Smooth muscle cell (in vitro differentiated cells): ENCODE data around the gene HS6ST2. TPM values are rescaled to one million over a fixed set of nuclear protein-coding genes. Genes with fewer than 3 reads are reported as not detected.

Experiments used
- DNase-seq: peaks from one replicate; lab custom pipeline; 2025; ENCODE audit not compliant: unreplicated experiment; lab: John Stamatoyannopoulos, UW
- H2AFZ ChIP-seq: fragments of 200-600 bp; sonication (generic); 2 replicates; pipeline ENCODE4 v1.6.0; 2016; ENCODE audit warnings: antibody characterized with exemption, low read depth, mild to moderate bottlenecking
- H3F3A ChIP-seq: fragments of 200-600 bp; sonication (generic); 2 replicates; pipeline ENCODE4 v1.6.0; 2017; ENCODE audit warnings: antibody characterized with exemption, low read depth
- H3K27ac ChIP-seq: fragments of 200-600 bp; sonication (generic); 2 replicates; pipeline ENCODE4 v1.5.1; 2016; ENCODE audit warnings: low read depth, mild to moderate bottlenecking
- H3K27me3 ChIP-seq: fragments of 200-600 bp; sonication (generic); 2 replicates; pipeline ENCODE4 v1.6.1; 2016; ENCODE audit warnings: low read depth, mild to moderate bottlenecking
- H3K36me3 ChIP-seq: fragments of 200-600 bp; sonication (generic); 2 replicates; pipeline ENCODE4 v1.5.1; 2016; ENCODE audit warnings: low read depth
- H3K4me1 ChIP-seq: fragments of 200-600 bp; sonication (generic); 2 replicates; pipeline ENCODE4 v1.5.1; 2016; ENCODE audit warnings: low read depth
- H3K4me2 ChIP-seq: fragments of 200-600 bp; sonication (generic); 2 replicates; pipeline ENCODE4 v1.6.0; 2016; ENCODE audit warnings: mild to moderate bottlenecking
- H3K4me3 ChIP-seq: fragments of 200-600 bp; sonication (generic); 2 replicates; pipeline ENCODE4 v1.5.1; 2016; ENCODE audit warnings: mild to moderate bottlenecking
- H3K79me2 ChIP-seq: fragments of 200-600 bp; sonication (generic); 2 replicates; pipeline ENCODE4 v1.6.0; 2016; ENCODE audit warnings: low read depth, mild to moderate bottlenecking
- H3K9ac ChIP-seq: fragments of 200-600 bp; sonication (generic); 2 replicates; pipeline ENCODE4 v1.6.0; 2016; ENCODE audit warnings: low read depth
- H3K9me3 ChIP-seq: fragments of 200-600 bp; sonication (generic); replicated peaks from 2 replicates; pipeline ENCODE4 v1.5.1; 2016; ENCODE audit warnings: low read depth
- H4K20me1 ChIP-seq: fragments of 200-600 bp; sonication (generic); 2 replicates; pipeline ENCODE4 v1.6.0; 2016; ENCODE audit warnings: low read depth
- CTCF ChIP-seq: fragments of 200-600 bp; sonication (generic); IDR thresholded peaks from 2 replicates; pipeline ENCODE4 v1.5.1; 2017; ENCODE audit warnings: borderline replicate concordance, mild to moderate bottlenecking, antibody characterized with exemption; ENCODE audit not compliant: insufficient read depth, poor library complexity, severe bottlenecking
- WGBS: methylation state at CpG from one replicate; pipeline ENCODE4 v1.1.7; 2016; ENCODE audit warnings: low lambda C conversion rate; 5-methylcytosine and 5-hydroxymethylcytosine counted together
- polyA plus RNA-seq: library from polyadenylated mRNA; unstranded; fragments of >200 nt; fragmentation: Nextera tagmentation; extraction: Ambion mirVana; gene quantifications from 2 replicates; pipeline ENCODE4 v1.2.1, GENCODE V29; 2016
- total RNA-seq: library from RNA; depleted of rRNA; stranded (reverse); fragments of >200 nt; gene quantifications from 2 replicates; pipeline ENCODE4 v1.2.3, GENCODE V29; 2014

Gene HS6ST2
- total and polyA plus RNA-seq, 2 experiments from 2014 or later: 12.7 to 13.3 TPM

DNA sequence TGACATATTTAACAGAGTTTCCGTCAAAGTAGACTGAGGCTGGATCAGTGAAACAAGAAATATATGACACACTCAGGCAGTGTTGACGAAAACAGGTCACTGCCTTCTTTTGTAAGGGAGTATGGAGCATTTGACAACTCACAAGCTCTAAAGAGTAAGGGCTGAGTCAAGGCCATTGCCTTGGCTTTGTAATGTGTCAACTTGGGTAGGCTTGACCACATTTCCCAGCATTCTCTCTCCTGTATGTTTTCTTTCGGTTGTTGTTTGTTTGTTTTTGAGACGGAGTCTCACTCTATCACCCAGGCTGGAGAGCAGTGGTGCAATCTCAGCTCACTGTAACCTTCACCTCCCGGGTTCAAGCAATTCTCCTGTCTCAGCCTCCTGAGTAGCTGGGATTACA, 344.6 kb downstream of the HS6ST2 start:
- no peak overlapping the region for H3K4me2 ChIP-seq
- H3K4me3 ChIP-seq: no peak overlapping the region
- H3F3A ChIP-seq: no peaks in the 10 kb centered on the region
- H3K9ac ChIP-seq: no peak overlapping the region
- H4K20me1 ChIP-seq: no peaks in the 10 kb centered on the region
- H3K79me2 ChIP-seq: no peaks in the 10 kb centered on the region
- H3K9me3 ChIP-seq: no peaks in the 10 kb centered on the region
- TF ChIP-seq CTCF: no peak
- no peak for DNase-seq
- no peaks in the 10 kb centered on the region for H3K4me1 ChIP-seq
- H3K27ac ChIP-seq: no peak overlapping the region
- WGBS: 71% methylated on average over 5 of the region's 5 CpGs
- no peaks in the 10 kb centered on the region for H3K27me3 ChIP-seq
- no peak overlapping the region for H2AFZ ChIP-seq
- no peaks in the 10 kb centered on the region for H3K36me3 ChIP-seq

- 58% methylated on average over 10 of the region's 10 CpGs for WGBS
- H3K4me1 ChIP-seq: no peaks in the 10 kb centered on the region
- H2AFZ ChIP-seq: no peak overlapping the region
Measured at GRCh38 chrX:132612821-132613564, 345.4 kb downstream of the HS6ST2 start.

GRCh38 chrX:132610536-132610935, 347.9 kb downstream of the HS6ST2 start:
- no peak for TF ChIP-seq CTCF
- Histone ChIP-seq H3K9ac (no peak overlapping the region), H3K79me2 (no peaks in the 10 kb centered on the region), H3K9me3 (no peaks in the 10 kb centered on the region), H3K4me1 (no peaks in the 10 kb centered on the region), H3K4me2 (no peak overlapping the region), H3K27me3 (no peaks in the 10 kb centered on the region), H3F3A (no peaks in the 10 kb centered on the region), H3K36me3 (no peaks in the 10 kb centered on the region), H3K27ac (no peak overlapping the region), H3K4me3 (no peak overlapping the region), H4K20me1 (no peaks in the 10 kb centered on the region), H2AFZ (no peak overlapping the region)
- no peak for DNase-seq
- 80% methylated on average over 4 of the region's 4 CpGs for WGBS

More at GRCh38 chrX:132612821-132613564, 345.4 kb downstream of the HS6ST2 start:
- no peak overlapping the region for H3K4me3 ChIP-seq
- no peaks in the 10 kb centered on the region for H3F3A ChIP-seq
- no peaks in the 10 kb centered on the region for H3K9me3 ChIP-seq
- no peak overlapping the region for H3K27ac ChIP-seq
- H3K79me2 ChIP-seq: no peaks in the 10 kb centered on the region
- no peak overlapping the region for H3K9ac ChIP-seq
- H3K36me3 ChIP-seq: no peaks in the 10 kb centered on the region
- DNase-seq: peak; percentile 2
- H3K4me2 ChIP-seq: no peak overlapping the region
- H4K20me1 ChIP-seq: no peaks in the 10 kb centered on the region
- peak; percentile 58 for TF ChIP-seq CTCF
- H3K27me3 ChIP-seq: no peaks in the 10 kb centered on the region

DNA sequence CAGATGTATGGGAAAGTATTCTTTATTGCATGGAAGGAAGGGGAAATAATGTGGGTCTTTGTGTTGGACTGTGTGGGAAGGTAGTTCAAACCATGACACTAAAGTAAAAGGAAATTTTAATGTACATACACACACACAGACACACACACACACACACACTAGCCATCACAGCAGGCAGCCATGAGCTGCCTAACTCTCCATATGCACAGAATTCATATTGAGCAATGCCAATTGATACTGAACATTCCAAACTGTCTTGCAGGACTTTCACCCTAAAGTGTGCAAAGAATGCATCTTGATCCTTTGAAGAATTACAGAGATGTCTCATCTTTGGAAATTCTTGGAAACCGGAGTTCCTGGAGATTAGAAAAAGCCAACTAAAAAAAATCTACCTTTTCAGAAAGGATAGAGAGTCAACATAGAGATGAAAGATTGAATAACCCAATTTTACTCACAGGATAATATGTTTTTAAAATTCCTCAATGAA, 349.0 kb downstream of the HS6ST2 start:
- Histone ChIP-seq H3K4me1 (no peaks in the 10 kb centered on the region), H3K27me3 (no peaks in the 10 kb centered on the region), H3K27ac (no peak overlapping the region), H3K9me3 (no peaks in the 10 kb centered on the region), H3F3A (no peaks in the 10 kb centered on the region), H3K4me2 (no peak overlapping the region), H2AFZ (no peak overlapping the region), H3K9ac (no peak overlapping the region), H3K4me3 (no peak overlapping the region), H3K79me2 (no peaks in the 10 kb centered on the region), H3K36me3 (no peaks in the 10 kb centered on the region), H4K20me1 (no peaks in the 10 kb centered on the region)
- no peak for DNase-seq
- 63% methylated on average over 1 of the region's 1 CpG for WGBS
- TF ChIP-seq CTCF: no peak
